PC-3 (cell line): ENCODE data around the gene MATCAP1.

Source experiments
- CTCF ChIP-seq: fragments of 300-600 bp; sonication (generic); conservative IDR thresholded peaks from 2 replicates; pipeline ENCODE4 v1.5.1; 2017; ENCODE audit warnings: antibody characterized with exemption, low read depth, mild to moderate bottlenecking, low read length
- EZH2 ChIP-seq: fragments of 300-600 bp; sonication (generic); IDR thresholded peaks from one replicate; pipeline ENCODE4 v1.6.1; 2017; ENCODE audit warnings: antibody characterized with exemption, mild to moderate bottlenecking, low read length; ENCODE audit not compliant: unreplicated experiment
- EZH2phosphoT487 ChIP-seq: fragments of 300-600 bp; sonication (generic); IDR thresholded peaks from 2 replicates; pipeline ENCODE4 v1.6.1; 2018; ENCODE audit warnings: mild to moderate bottlenecking, antibody characterized with exemption, low read length, borderline replicate concordance

- no peak for TF ChIP-seq EZH2
- TF ChIP-seq CTCF, result no peak
- TF ChIP-seq EZH2phosphoT487, result no peak
Measured at GRCh38 chr16:67164599-67165061, 19.1 kb downstream of the MATCAP1 start, which contains the start of gene HSF4.
